Measurements from ENCODE around the gene PCDH17. TPM values are rescaled to one million over a fixed set of nuclear protein-coding genes. Genes with fewer than 3 reads are reported as not detected.

PCDH17 gene
- total RNA-seq, 4 donors from 2014 or later, result 0.88 to 4.1 (median 1.8) TPM

DNA sequence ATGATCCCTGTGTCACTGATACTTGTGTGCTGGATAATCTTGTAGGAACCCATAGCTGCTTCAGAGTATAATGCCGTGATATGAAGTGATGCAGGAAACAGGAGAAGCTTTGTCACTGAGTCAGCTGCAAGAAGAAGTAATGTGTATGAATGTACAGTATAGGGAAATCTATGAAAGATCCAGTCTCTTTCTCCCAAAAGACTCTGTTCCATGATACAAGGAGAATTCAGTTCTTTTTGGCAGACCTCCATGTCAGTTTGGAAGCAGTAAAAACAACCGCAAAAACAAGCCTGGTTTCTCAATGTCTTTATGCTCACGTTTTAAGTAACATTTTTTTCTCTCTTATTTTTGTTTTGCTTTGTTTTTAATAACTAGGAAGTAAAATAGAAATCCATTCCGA, 33.9 kb downstream of the PCDH17 start:
- no peaks in the 10 kb centered on the region for H3K4me1 ChIP-seq
- no peak overlapping the region for H3K27ac ChIP-seq
- DNase-seq, result no peak
- no peak overlapping the region for H3K4me3 ChIP-seq
- H3K36me3 ChIP-seq, result no peaks in the 10 kb centered on the region
- TF ChIP-seq POLR2A (IDR thresholded peaks at IDR 0.05), result no peak
- TF ChIP-seq, protein P1, sequence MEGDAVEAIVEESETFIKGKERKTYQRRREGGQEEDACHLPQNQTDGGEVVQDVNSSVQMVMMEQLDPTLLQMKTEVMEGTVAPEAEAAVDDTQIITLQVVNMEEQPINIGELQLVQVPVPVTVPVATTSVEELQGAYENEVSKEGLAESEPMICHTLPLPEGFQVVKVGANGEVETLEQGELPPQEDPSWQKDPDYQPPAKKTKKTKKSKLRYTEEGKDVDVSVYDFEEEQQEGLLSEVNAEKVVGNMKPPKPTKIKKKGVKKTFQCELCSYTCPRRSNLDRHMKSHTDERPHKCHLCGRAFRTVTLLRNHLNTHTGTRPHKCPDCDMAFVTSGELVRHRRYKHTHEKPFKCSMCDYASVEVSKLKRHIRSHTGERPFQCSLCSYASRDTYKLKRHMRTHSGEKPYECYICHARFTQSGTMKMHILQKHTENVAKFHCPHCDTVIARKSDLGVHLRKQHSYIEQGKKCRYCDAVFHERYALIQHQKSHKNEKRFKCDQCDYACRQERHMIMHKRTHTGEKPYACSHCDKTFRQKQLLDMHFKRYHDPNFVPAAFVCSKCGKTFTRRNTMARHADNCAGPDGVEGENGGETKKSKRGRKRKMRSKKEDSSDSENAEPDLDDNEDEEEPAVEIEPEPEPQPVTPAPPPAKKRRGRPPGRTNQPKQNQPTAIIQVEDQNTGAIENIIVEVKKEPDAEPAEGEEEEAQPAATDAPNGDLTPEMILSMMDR (IDR thresholded peaks at IDR 0.05), result no peak
- H3K9me3 ChIP-seq, result no peaks in the 10 kb centered on the region
- H3K27me3 ChIP-seq, result no peaks in the 10 kb centered on the region

GRCh38 chr13:57666131-57666953, 34.8 kb downstream of the PCDH17 start:
- DNase-seq, result no peak
- no peaks in the 10 kb centered on the region for H3K9me3 ChIP-seq
- TF ChIP-seq, protein P1 (IDR thresholded peaks at IDR 0.05), result no peak
- TF ChIP-seq POLR2A (IDR thresholded peaks at IDR 0.05), result no peak
- H3K4me3 ChIP-seq, result no peak overlapping the region
- H3K27ac ChIP-seq, result no peak overlapping the region
- H3K4me1 ChIP-seq, result no peaks in the 10 kb centered on the region
- H3K27me3 ChIP-seq, result no peaks in the 10 kb centered on the region
- no peaks in the 10 kb centered on the region for H3K36me3 ChIP-seq

DNA sequence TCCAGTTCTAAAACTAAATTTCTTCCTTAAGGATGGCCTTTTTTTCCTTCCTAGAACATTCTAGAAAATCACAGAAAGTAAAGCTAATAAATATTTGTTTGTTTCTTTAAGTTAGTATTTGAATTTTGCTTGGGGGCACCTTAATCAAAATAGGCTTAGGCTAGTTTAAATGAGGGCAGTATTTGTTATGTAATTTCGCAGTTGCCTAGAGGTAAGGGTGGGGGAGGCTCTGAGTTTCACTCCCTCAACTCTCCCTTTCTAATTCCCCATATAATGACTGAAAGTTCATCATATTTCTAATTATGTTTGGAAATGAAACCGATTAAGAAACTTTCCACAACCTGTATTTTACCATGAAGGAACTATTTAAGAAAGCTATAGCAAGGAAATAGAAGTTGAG, 40.6 kb downstream of the PCDH17 start:
- H3K27ac ChIP-seq, result no peak overlapping the region
- TF ChIP-seq POLR2A (IDR thresholded peaks at IDR 0.05), result no peak
- TF ChIP-seq, protein P1 (IDR thresholded peaks at IDR 0.05), result no peak

GRCh38 chr13:57673197-57673596, 41.7 kb downstream of the PCDH17 start:
- Histone ChIP-seq H3K36me3 (no peaks in the 10 kb centered on the region), H3K27me3 (no peaks in the 10 kb centered on the region), H3K9me3 (no peaks in the 10 kb centered on the region), H3K27ac (no peak overlapping the region), H3K4me3 (no peak overlapping the region), H3K4me1 (no peaks in the 10 kb centered on the region)
- DNase-seq, result no peak
- TF ChIP-seq POLR2A (IDR thresholded peaks at IDR 0.05), result no peak
- TF ChIP-seq, protein P1 (IDR thresholded peaks at IDR 0.05), result no peak

More for the DNA sequence above, 40.6 kb downstream of the PCDH17 start:
- Histone ChIP-seq H3K27me3 (no peaks in the 10 kb centered on the region), H3K4me1 (no peaks in the 10 kb centered on the region), H3K9me3 (no peaks in the 10 kb centered on the region), H3K36me3 (no peaks in the 10 kb centered on the region), H3K4me3 (no peak overlapping the region)
- DNase-seq, result no peak

- no peak for DNase-seq
Measured at GRCh38 chr13:57675526-57675925, 44.0 kb downstream of the PCDH17 start.

More at GRCh38 chr13:57675526-57675925, 44.0 kb downstream of the PCDH17 start:
- no peaks in the 10 kb centered on the region for H3K36me3 ChIP-seq
- no peaks in the 10 kb centered on the region for H3K27me3 ChIP-seq
- H3K4me1 ChIP-seq, result no peaks in the 10 kb centered on the region
- TF ChIP-seq, protein P1 (IDR thresholded peaks at IDR 0.05), result no peak
- H3K9me3 ChIP-seq, result no peaks in the 10 kb centered on the region
- no peak overlapping the region for H3K4me3 ChIP-seq
- H3K27ac ChIP-seq, result no peak overlapping the region
